Activated CD4-positive, alpha-beta T cell treated with anti-CD3 and anti-CD28 coated beads, Interleukin-10, Interleukin-2, amounts not matched to agents 100 ng/mL and 50 ng/mL, durations not matched to agents 16 hours and 8 hours (primary cell): ENCODE results near the gene CORO7.
"Not testable (repeated sequence)": the region's sequence is repeated elsewhere in the genome, so short reads cannot be mapped to it uniquely, and the experiment has no call there.

ENCODE experiments used
- DNase-seq: peaks from one replicate; pipeline ENCODE4 v3.0.0-alpha.2; 2020

The CORO7 gene

GRCh38 chr16:4399001-4399730 lies 17.2 kb downstream of the CORO7 start:
- DNase-seq: no peak

GRCh38 chr16:4395055-4395726 lies 21.2 kb downstream of the CORO7 start:
- DNase-seq: no peak

- not testable (repeated sequence) for DNase-seq
These were observed 22.5 kb downstream of the CORO7 start for GRCh38 chr16:4393850-4394249.

GRCh38 chr16:4393240-4393600 lies 23.2 kb downstream of the CORO7 start:
- DNase-seq: no peak

- DNase-seq: no peak
These were observed 23.8 kb downstream of the CORO7 start for GRCh38 chr16:4392382-4393239.

- no peak for DNase-seq
These were observed 24.6 kb downstream of the CORO7 start for GRCh38 chr16:4391631-4392381.

- DNase-seq: no peak
These were observed 25.8 kb downstream of the CORO7 start for GRCh38 chr16:4390266-4391260.

- DNase-seq: no peak
These were observed 27.1 kb downstream of the CORO7 start for GRCh38 chr16:4389051-4389955.

GRCh38 chr16:4388271-4389021 lies 27.9 kb downstream of the CORO7 start:
- no peak for DNase-seq

GRCh38 chr16:4387781-4388180 lies 28.6 kb downstream of the CORO7 start:
- no peak for DNase-seq

GRCh38 chr16:4386951-4387565 lies 29.3 kb downstream of the CORO7 start:
- DNase-seq: no peak

- no peak for DNase-seq
These were observed 30.0 kb downstream of the CORO7 start for GRCh38 chr16:4386451-4386805.

GRCh38 chr16:4385789-4386450 lies 30.5 kb downstream of the CORO7 start:
- no peak for DNase-seq

GRCh38 chr16:4385066-4385788 lies 31.2 kb downstream of the CORO7 start:
- DNase-seq: no peak

- no peak for DNase-seq
These were observed 31.9 kb downstream of the CORO7 start for GRCh38 chr16:4384509-4384942.

- DNase-seq: no peak
These were observed 32.6 kb downstream of the CORO7 start for GRCh38 chr16:4383591-4384444.

GRCh38 chr16:4382795-4383357 lies 33.5 kb downstream of the CORO7 start:
- DNase-seq: no peak
